Measurements from ENCODE around the gene JAKMIP2. TPM values are rescaled to one million over a fixed set of nuclear protein-coding genes. Genes with fewer than 3 reads are reported as not detected.
"Not testable (repeated sequence)": the region's sequence is repeated elsewhere in the genome, so short reads cannot be mapped to it uniquely, and the experiment has no call there.

The JAKMIP2 gene
- 1 to 10 TPM in 1 of 4 donors, under 1 TPM in 3; 0.28 to 2.0 (median 0.73) TPM for total RNA-seq

DNA sequence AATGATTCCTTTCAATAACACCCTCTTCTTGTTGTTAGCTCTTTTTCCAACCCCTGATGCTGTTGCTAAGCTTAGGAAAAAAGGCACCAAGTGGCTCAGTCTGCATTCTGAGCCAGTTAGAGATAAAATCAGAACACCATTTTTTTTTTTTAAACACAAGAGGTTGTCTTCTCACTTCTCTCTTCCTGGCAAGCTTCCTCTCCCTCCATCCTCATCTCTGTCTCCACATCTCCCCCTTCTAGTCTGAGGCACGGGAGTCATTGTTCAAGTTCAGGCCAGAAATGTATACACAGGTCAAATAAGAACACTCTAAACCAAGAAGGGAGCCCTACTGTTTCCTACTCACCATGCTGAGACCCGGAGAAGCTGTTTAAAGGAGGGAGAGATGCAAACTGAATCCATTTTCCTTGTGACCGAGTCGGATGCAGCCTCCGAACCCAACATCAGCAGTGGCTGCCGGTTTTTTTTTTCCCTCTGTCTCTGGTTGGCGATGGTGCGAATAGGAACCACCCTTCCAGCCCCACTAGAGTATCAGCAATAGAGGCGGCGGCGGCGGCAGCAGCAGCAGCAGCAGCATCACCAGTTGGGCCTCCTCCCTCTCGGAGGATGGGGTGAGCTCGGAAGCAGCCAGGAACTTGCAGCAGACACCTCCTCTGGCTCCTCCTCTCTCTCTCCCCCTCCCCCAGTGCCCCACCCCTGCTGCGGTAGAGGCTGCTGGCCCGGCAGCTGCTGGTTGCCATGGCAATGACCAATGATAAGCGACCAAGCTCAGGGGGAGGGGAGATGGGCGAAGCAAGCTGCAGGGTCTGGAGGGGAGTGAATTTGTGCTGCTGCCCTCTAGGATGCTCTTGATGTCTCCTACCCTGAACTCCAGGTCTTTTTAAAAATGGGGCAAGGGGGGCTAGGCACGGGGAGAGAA lies at the start of gene JAKMIP2:
Gene JAKMIP2, minus strand, starts transcription at position 619 of the 919 bp plus-strand sequence. CDS start 110,922 bp downstream, outside the sequence.
- no peak for ATAC-seq (ENCODE audit: low FRiP score)
- DNase-seq (ENCODE audit: low spot score): no peak
- TF ChIP-seq, protein P1, sequence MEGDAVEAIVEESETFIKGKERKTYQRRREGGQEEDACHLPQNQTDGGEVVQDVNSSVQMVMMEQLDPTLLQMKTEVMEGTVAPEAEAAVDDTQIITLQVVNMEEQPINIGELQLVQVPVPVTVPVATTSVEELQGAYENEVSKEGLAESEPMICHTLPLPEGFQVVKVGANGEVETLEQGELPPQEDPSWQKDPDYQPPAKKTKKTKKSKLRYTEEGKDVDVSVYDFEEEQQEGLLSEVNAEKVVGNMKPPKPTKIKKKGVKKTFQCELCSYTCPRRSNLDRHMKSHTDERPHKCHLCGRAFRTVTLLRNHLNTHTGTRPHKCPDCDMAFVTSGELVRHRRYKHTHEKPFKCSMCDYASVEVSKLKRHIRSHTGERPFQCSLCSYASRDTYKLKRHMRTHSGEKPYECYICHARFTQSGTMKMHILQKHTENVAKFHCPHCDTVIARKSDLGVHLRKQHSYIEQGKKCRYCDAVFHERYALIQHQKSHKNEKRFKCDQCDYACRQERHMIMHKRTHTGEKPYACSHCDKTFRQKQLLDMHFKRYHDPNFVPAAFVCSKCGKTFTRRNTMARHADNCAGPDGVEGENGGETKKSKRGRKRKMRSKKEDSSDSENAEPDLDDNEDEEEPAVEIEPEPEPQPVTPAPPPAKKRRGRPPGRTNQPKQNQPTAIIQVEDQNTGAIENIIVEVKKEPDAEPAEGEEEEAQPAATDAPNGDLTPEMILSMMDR (IDR thresholded peaks at IDR 0.05): no peak

DNA sequence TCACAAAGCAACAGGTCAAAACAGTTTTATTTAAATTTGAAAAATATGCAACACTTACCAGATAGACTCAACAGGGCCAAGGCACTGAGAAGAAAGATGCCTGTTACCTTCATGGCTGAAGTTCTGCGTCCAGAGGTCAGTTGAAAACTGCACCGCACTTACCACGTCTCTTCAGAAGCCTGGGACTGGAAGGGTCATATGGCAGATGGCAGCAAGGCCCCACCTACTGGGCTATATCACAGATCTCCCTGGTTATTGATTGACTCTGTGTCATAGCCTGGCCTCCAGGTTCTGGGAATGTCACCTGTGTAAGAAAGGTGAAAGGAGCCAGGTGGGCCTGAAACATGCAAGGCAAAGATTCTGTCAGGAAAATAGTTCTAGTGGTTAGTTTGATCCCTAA lies 48.9 kb upstream of the JAKMIP2 start, which contains the start of gene SPINK1:
Gene SPINK1, minus strand, starts transcription at position 207 of the 400 bp plus-strand sequence. Its CDS starts 94 bp downstream, at position 113.
- TF ChIP-seq, protein P1 (IDR thresholded peaks at IDR 0.05): no peak
- ATAC-seq (ENCODE audit: low FRiP score) (no peak), DNase-seq (ENCODE audit: low spot score) (no peak)

DNA sequence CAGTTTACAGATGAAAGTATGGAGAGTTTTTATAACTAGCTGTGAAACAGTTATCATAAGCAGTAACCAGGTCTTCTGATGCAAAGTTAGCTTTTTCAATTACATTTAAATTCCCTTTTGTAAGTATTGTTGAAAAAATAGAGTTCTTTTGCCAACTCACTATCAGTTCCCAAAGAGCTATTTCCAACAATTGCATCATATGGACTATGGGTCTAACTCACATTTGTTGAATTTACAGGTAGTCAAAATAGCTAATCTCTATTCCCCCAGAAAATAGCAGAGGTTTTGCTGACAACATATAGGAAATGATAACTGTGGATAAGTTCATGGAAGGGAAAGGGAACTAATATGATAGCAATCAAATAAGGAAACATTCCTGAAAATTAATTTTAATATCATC lies 47.5 kb upstream of the JAKMIP2 start:
- no peak for DNase-seq (ENCODE audit: low spot score)
- no peak for ATAC-seq (ENCODE audit: low FRiP score)
- TF ChIP-seq, protein P1 (IDR thresholded peaks at IDR 0.05): no peak

DNA sequence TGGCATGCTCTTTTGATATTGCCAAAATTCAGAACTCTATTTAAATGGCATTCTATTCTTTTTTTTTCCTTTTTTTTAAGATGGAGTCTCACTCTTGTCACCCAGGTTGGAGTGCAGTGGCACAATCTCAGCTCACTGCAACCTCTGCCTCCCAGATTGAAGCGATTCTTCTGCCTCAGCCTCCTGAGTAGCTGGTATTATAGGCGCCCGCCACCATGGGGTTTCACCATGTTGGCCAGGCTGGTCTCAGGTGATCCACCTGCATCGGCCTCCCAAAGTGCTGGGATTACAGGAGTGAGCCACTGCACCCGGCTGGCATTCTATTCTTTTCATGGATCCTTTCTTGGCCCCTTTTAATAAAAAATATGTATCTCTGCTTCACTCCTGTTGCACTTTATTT lies 44.5 kb upstream of the JAKMIP2 start:
- ATAC-seq (ENCODE audit: low FRiP score): not testable (repeated sequence)

DNA sequence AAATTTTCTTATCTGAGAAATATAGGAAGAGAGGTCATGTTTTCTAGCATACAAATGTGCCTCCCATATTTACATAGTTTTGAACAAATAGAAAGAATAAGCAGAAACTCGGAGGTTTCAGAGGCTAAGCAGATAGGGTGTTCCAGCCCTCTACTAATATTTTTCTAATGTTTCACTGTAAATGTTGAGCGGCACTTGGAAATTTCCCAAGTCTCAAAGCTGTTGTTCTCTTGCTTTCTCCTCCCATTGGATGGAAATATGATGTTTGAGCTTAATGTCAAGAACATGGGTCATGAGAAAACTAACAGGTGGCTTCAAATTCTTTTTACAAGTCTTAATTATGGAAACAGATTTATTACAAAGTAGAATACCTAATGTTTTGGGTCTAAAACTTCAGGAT lies 43.8 kb upstream of the JAKMIP2 start:
- DNase-seq (ENCODE audit: low spot score): no peak

More for the DNA sequence above, 44.5 kb upstream of the JAKMIP2 start:
- not testable (repeated sequence) for DNase-seq (ENCODE audit: low spot score)

DNA sequence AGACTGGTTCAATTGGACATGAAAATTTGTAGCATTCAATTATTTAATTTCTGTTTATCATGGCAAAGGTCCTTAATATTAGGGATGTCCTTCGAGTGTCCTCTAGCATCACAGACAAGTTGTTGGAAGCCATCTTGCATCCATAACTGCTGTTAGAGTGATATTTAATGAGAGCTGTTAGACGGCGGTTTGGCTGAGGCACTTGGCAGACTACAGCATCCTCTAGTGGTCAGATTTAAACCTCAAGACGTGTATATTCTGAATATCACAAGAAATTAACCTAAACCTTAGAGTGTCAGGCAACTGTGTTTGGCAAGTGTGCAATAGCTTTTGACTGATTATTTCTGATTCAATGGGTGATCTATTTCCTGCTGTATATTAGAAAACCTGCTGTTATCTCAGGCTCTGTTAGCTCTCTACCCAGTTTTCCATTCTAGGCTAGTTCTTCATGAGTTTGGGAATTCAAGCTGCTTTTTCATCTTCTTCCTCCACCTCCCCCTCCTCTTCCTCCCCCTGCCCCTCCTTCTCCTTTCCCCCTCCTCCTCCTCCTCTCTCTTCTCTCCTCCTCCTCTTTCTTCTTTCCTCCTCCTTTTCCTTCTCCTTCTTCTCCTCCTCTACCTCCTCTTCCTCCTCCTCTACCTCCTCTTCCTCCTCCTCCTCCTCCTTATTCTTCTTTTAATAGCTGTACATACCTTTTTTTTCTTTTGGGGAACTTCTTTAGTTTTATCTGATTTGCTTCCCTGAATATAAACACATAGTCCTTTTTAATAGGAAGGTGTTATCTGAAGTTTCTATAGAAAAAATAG lies 40.4 kb upstream of the JAKMIP2 start:
- no peak for DNase-seq (ENCODE audit: low spot score)
- no peak for ATAC-seq (ENCODE audit: low FRiP score)
- TF ChIP-seq, protein P1 (IDR thresholded peaks at IDR 0.05): peak in 1 of 3 donors; percentile 58

More for the DNA sequence above, 43.8 kb upstream of the JAKMIP2 start:
- no peak for ATAC-seq (ENCODE audit: low FRiP score)
- TF ChIP-seq, protein P1 (IDR thresholded peaks at IDR 0.05): no peak

DNA sequence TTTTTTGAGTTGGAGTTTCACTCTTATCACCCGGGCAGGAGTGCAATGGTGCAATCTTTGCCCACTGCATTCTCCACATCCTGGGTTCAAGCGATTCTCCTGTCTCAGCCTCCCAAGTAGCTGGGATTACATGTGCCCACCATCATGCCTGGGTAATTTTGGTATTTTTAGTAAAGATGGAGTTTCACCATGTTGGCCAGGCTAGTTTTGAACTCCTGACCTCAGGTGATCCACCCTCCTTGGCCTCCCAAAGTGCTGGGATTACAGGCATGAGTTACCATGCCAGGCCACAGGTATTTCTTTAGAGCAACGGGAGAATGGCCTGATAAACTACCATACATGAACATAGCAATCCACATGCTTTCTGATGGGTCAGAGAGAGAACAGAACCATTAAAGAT lies 39.7 kb upstream of the JAKMIP2 start:
- DNase-seq (ENCODE audit: low spot score); ATAC-seq (ENCODE audit: low FRiP score): not testable (repeated sequence)

Measured in omental fat pad (tissue), 4 donors.